Parathyroid adenoma (tissue), 2 donors: Measurements from ENCODE around the gene ZNF793.

ENCODE experiments used
- H2AFZ ChIP-seq: fragments of 300-600 bp; sonication (generic); one replicate; pipeline ENCODE4 v1.7.0; 2017; ENCODE audit warnings: antibody characterized with exemption, mild to moderate bottlenecking
- H3K27ac ChIP-seq: fragments of 300-600 bp; sonication (generic); one replicate; pipeline ENCODE4 v1.7.0; 2017
- H3K27me3 ChIP-seq: fragments of 300-600 bp; sonication (generic); one replicate; pipeline ENCODE4 v1.7.0; 2017; ENCODE audit warnings: low read length; ENCODE audit not compliant: control insufficient read depth, insufficient read depth
- H3K36me3 ChIP-seq: fragments of 300-600 bp; sonication (generic); one replicate; pipeline ENCODE4 v1.7.0; 2017; ENCODE audit warnings: low read length; ENCODE audit not compliant: control insufficient read depth, insufficient read depth
- H3K4me1 ChIP-seq: fragments of 300-600 bp; sonication (generic); one replicate; pipeline ENCODE4 v1.7.0; 2017; ENCODE audit warnings: control low read depth
- H3K4me2 ChIP-seq: fragments of 300-600 bp; sonication (generic); one replicate; pipeline ENCODE4 v1.7.0; 2017; ENCODE audit warnings: low read length
- H3K4me3 ChIP-seq: fragments of 300-600 bp; sonication (generic); one replicate; pipeline ENCODE4 v1.7.0; 2017; ENCODE audit warnings: low read depth, low read length
- H3K79me2 ChIP-seq: fragments of 300-600 bp; sonication (generic); one replicate; pipeline ENCODE4 v1.7.0; 2017; ENCODE audit warnings: control low read depth
- H3K9ac ChIP-seq: fragments of 300-600 bp; sonication (generic); one replicate; pipeline ENCODE4 v1.7.0; 2017; ENCODE audit warnings: mild to moderate bottlenecking
- H3K9me3 ChIP-seq: fragments of 300-600 bp; sonication (generic); one replicate; pipeline ENCODE4 v1.7.0; 2017; ENCODE audit warnings: low read length; ENCODE audit not compliant: control insufficient read depth
- CTCF ChIP-seq: fragments of 300-600 bp; sonication (generic); IDR thresholded peaks from one replicate; pipeline ENCODE4 v1.7.0; 2017; ENCODE audit warnings: antibody characterized with exemption, mild to moderate bottlenecking
- donor health status: primary hyperparathyroidism.

Gene ZNF793

GRCh38 chr19:37513397-37513796, 6.7 kb downstream of the ZNF793 start:
- Histone ChIP-seq H3K36me3 (peaks cover 2% of the 10 kb centered on the region), H3K9me3 (no peaks in the 10 kb centered on the region), H3K4me2 (no peak overlapping the region)

GRCh38 chr19:37519890-37520289, 13.2 kb downstream of the ZNF793 start:
- Histone ChIP-seq H3K9me3 (no peaks in the 10 kb centered on the region), H3K27me3 (no peaks in the 10 kb centered on the region), H3K79me2 (no peaks in the 10 kb centered on the region), H3K27ac (no peak overlapping the region), H3K36me3 (no peaks in the 10 kb centered on the region), H3K4me3 (no peak overlapping the region), H3K4me2 (no peak overlapping the region), H3K4me1 (no peaks in the 10 kb centered on the region), H3K9ac (no peak overlapping the region), H2AFZ (no peak overlapping the region)
- no peak for TF ChIP-seq CTCF

More at GRCh38 chr19:37513397-37513796, 6.7 kb downstream of the ZNF793 start:
- no peak overlapping the region for H3K9ac ChIP-seq
- no peak overlapping the region for H3K27ac ChIP-seq
- no peak overlapping the region for H3K4me3 ChIP-seq
- H3K4me1 ChIP-seq: no peaks in the 10 kb centered on the region
- no peaks in the 10 kb centered on the region for H3K79me2 ChIP-seq
- H2AFZ ChIP-seq: no peak overlapping the region
- TF ChIP-seq CTCF: no peak
- no peaks in the 10 kb centered on the region for H3K27me3 ChIP-seq

- no peaks in the 10 kb centered on the region for H3K4me1 ChIP-seq
- H3K27me3 ChIP-seq: no peaks in the 10 kb centered on the region
- H3K27ac ChIP-seq: no peak overlapping the region
- no peaks in the 10 kb centered on the region for H3K79me2 ChIP-seq
- peaks cover 16% of the 10 kb centered on the region for H3K36me3 ChIP-seq
- no peak overlapping the region for H3K4me2 ChIP-seq
- no peak overlapping the region for H3K4me3 ChIP-seq
- H3K9me3 ChIP-seq: peaks cover 3% of the 10 kb centered on the region
- H2AFZ ChIP-seq: no peak overlapping the region
- no peak overlapping the region for H3K9ac ChIP-seq
- TF ChIP-seq CTCF: no peak
Measured at GRCh38 chr19:37537391-37537947, 30.7 kb downstream of the ZNF793 start.

GRCh38 chr19:37551129-37551993, 44.6 kb downstream of the ZNF793 start:
- Histone ChIP-seq H3K27ac (no peak overlapping the region), H3K4me2 (no peak overlapping the region), H3K4me3 (no peak overlapping the region), H3K9ac (no peak overlapping the region), H3K4me1 (no peaks in the 10 kb centered on the region), H3K9me3 (peaks cover 8% of the 10 kb centered on the region), H3K27me3 (no peaks in the 10 kb centered on the region), H3K79me2 (no peaks in the 10 kb centered on the region), H2AFZ (no peak overlapping the region), H3K36me3 (peaks cover 2% of the 10 kb centered on the region)
- no peak for TF ChIP-seq CTCF
